GM23248 (cell line): ENCODE measurements around the gene PPP4R2.

Experiments used
- EZH2 ChIP-seq: fragments of 200-600 bp; sonication (generic); IDR thresholded peaks from 2 replicates; pipeline ENCODE4 v1.6.1; 2018; ENCODE audit warnings: antibody characterized with exemption, mild to moderate bottlenecking; ENCODE audit not compliant: insufficient read depth, poor library complexity, severe bottlenecking
- EZH2phosphoT487 ChIP-seq: fragments of 200-600 bp; sonication (generic); IDR thresholded peaks from 2 replicates; pipeline ENCODE4 v1.6.1; 2018; ENCODE audit warnings: antibody characterized with exemption, moderate library complexity, mild to moderate bottlenecking, low read depth; ENCODE audit not compliant: insufficient read depth

DNA sequence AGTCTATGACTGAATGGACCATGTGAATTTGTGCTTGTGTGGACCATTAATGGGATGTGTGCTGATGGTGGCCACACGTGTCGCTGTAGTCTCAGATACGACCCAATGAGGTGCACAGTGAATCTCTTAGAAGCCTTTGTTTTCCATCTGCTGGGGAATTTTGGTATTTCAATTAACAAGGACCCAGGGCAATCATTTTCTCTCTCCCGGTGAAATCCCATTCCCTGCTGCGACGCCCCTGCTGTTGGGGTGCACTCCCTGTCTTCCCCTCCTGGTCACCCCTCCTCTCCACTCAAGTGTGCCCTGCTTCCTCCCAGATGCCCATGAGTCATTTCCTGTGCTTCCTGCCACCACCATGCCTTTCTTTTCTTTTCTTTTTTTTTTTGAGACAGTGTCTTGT, 97.5 kb downstream of the PPP4R2 start:
- TF ChIP-seq EZH2 (no peak), EZH2phosphoT487 (no peak)
